Measurements from ENCODE around the gene EPS8L2.
"Not testable (repeated sequence)": the region's sequence is repeated elsewhere in the genome, so short reads cannot be mapped to it uniquely, and the experiment has no call there.

Gene EPS8L2

GRCh38 chr11:737366-737765 is 31.3 kb downstream of the EPS8L2 start:
- peak in 1 of 2 experiments; percentile 59 for DNase-seq (ENCODE audit: low read depth in 1 of 2, low spot score in 1 of 2)
- peak overlapping the region; percentile 55 for H3K27ac ChIP-seq (replicated peaks)
- TF ChIP-seq POLR2AphosphoS5 (IDR thresholded peaks at IDR 0.05; ENCODE audit: low read depth) (peak; percentile 47; the same call in 1 of the 2 replicates), GABPA (IDR thresholded peaks at IDR 0.05; ENCODE audit: low read depth) (no peak)
- H3K27me3 ChIP-seq (ENCODE audit: insufficient read depth, poor library complexity, severe bottlenecking) = no peaks in the 10 kb centered on the region
- H3K4me3 ChIP-seq (replicated peaks; ENCODE audit: insufficient read depth, low read length) = no peak overlapping the region

DNA sequence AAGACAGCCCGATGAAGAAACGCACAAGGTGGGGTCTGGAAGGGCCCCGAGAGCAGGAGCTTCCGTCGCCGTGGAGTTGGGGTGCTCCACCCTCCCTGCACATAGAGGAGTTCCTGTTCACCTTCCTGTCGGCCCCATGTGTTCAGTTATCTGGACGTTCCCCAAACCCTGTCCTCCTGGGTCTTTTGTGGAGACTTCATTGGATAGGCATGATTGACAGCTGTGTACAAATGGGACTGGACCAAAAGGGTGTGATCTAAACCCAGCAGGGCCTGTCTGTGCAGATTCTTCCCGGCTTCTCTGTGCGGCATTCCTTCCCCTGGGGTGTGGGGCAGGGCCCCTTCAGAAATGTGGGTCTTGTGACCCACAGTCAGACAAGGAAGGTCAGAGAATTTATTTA is 31.9 kb downstream of the EPS8L2 start:
- not testable (repeated sequence) for H3K27me3 ChIP-seq (ENCODE audit: insufficient read depth, poor library complexity, severe bottlenecking); H3K4me3 ChIP-seq (replicated peaks; ENCODE audit: insufficient read depth, low read length)
- H3K27ac ChIP-seq (replicated peaks) = peak overlapping the region; percentile 55
- DNase-seq (ENCODE audit: low read depth in 1 of 2, low spot score in 1 of 2) = peak in 1 of 2 experiments; percentile 43

GRCh38 chr11:742156-742546 is 36.1 kb downstream of the EPS8L2 start:
- no peak for TF ChIP-seq SPI1 (IDR thresholded peaks at IDR 0.05; ENCODE audit: borderline replicate concordance, low read depth)
- no peak for TF ChIP-seq POLR2AphosphoS5 (IDR thresholded peaks at IDR 0.05; ENCODE audit: low read depth)
- TF ChIP-seq CTCF (IDR thresholded peaks at IDR 0.05; ENCODE audit: insufficient read depth, low read length) = no peak
- TF ChIP-seq GABPA (IDR thresholded peaks at IDR 0.05; ENCODE audit: low read depth) = no peak
- TF ChIP-seq, protein P1, sequence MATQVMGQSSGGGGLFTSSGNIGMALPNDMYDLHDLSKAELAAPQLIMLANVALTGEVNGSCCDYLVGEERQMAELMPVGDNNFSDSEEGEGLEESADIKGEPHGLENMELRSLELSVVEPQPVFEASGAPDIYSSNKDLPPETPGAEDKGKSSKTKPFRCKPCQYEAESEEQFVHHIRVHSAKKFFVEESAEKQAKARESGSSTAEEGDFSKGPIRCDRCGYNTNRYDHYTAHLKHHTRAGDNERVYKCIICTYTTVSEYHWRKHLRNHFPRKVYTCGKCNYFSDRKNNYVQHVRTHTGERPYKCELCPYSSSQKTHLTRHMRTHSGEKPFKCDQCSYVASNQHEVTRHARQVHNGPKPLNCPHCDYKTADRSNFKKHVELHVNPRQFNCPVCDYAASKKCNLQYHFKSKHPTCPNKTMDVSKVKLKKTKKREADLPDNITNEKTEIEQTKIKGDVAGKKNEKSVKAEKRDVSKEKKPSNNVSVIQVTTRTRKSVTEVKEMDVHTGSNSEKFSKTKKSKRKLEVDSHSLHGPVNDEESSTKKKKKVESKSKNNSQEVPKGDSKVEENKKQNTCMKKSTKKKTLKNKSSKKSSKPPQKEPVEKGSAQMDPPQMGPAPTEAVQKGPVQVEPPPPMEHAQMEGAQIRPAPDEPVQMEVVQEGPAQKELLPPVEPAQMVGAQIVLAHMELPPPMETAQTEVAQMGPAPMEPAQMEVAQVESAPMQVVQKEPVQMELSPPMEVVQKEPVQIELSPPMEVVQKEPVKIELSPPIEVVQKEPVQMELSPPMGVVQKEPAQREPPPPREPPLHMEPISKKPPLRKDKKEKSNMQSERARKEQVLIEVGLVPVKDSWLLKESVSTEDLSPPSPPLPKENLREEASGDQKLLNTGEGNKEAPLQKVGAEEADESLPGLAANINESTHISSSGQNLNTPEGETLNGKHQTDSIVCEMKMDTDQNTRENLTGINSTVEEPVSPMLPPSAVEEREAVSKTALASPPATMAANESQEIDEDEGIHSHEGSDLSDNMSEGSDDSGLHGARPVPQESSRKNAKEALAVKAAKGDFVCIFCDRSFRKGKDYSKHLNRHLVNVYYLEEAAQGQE (IDR thresholded peaks at IDR 0.05; ENCODE audit: insufficient replicate concordance, low read depth) = no peak
- DNase-seq (ENCODE audit: low read depth in 1 of 2, low spot score in 1 of 2) = no peak
- Histone ChIP-seq H3K27ac (replicated peaks) (no peak overlapping the region), H3K4me3 (replicated peaks; ENCODE audit: insufficient read depth, low read length) (no peak overlapping the region), H3K27me3 (ENCODE audit: insufficient read depth, poor library complexity, severe bottlenecking) (no peaks in the 10 kb centered on the region)

DNA sequence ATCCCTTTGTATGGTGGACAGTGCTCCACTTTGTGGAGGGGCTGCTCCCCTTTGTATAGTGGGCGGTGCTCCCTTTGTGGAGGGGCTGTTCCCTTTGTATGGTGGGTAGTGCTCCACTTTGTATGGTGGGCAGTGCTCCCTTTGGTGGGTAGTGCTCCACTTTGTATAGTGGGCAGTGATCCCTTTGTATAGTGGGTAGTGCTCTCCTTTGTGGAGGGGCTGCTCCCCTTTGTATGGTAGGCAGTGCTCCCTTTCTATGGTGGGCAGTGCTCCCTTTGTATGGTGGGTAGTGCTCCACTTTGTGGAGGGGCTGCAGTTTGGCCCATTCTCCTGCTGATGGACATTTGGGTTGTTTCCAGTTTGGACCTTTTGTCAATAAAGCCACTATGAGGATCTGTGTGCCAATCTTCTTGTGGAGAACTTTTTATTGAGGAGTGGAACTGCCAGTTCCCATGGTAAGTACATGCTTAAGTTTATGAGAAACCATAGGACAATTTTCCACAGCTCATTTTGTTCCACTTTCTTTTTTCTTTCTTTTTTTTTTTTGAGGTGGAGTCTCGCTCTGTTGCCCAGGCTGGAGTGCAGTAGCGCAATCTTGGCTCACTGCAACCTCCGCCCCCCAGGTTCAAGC is 36.7 kb downstream of the EPS8L2 start:
- no peaks in the 10 kb centered on the region for H3K27me3 ChIP-seq (ENCODE audit: insufficient read depth, poor library complexity, severe bottlenecking)
- no peak for TF ChIP-seq GABPA (IDR thresholded peaks at IDR 0.05; ENCODE audit: low read depth)
- TF ChIP-seq CTCF (IDR thresholded peaks at IDR 0.05; ENCODE audit: insufficient read depth, low read length) = no peak
- no peak for TF ChIP-seq POLR2AphosphoS5 (IDR thresholded peaks at IDR 0.05; ENCODE audit: low read depth)
- TF ChIP-seq, protein P1 (IDR thresholded peaks at IDR 0.05; ENCODE audit: insufficient replicate concordance, low read depth) = no peak
- no peak for TF ChIP-seq SPI1 (IDR thresholded peaks at IDR 0.05; ENCODE audit: borderline replicate concordance, low read depth)
- no peak for DNase-seq (ENCODE audit: low read depth in 1 of 2, low spot score in 1 of 2)
- no peak overlapping the region for H3K4me3 ChIP-seq (replicated peaks; ENCODE audit: insufficient read depth, low read length)
- H3K27ac ChIP-seq (replicated peaks) = no peak overlapping the region

DNA sequence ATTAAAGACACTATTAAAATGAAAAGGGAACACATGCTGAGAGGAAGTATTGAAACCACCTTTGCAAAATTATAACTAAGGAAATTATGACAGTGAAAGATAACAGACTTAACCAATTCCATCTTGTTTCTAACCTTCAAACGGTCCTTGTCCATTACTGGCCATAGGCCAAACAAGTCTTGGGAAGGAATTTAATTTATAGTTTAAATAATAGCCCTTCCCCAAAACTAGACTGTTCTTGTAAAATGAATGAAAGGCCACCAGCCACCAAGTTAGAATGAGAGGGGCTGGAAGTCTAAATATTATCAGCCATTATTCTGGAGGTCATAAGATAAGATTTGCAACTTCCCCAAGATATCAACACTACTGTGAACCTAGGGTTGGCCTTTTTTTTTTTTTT is 39.4 kb downstream of the EPS8L2 start:
- Histone ChIP-seq H3K27ac (replicated peaks) (peak overlapping the region; percentile 45), H3K27me3 (ENCODE audit: insufficient read depth, poor library complexity, severe bottlenecking) (no peaks in the 10 kb centered on the region), H3K4me3 (replicated peaks; ENCODE audit: insufficient read depth, low read length) (no peak overlapping the region)
- DNase-seq (ENCODE audit: low read depth in 1 of 2, low spot score in 1 of 2) = no peak
- no peak for TF ChIP-seq GABPA (IDR thresholded peaks at IDR 0.05; ENCODE audit: low read depth)
- no peak for TF ChIP-seq CTCF (IDR thresholded peaks at IDR 0.05; ENCODE audit: insufficient read depth, low read length)
- TF ChIP-seq SPI1 (IDR thresholded peaks at IDR 0.05; ENCODE audit: borderline replicate concordance, low read depth) = no peak
- TF ChIP-seq, protein P1 (IDR thresholded peaks at IDR 0.05; ENCODE audit: insufficient replicate concordance, low read depth) = no peak
- no peak for TF ChIP-seq POLR2AphosphoS5 (IDR thresholded peaks at IDR 0.05; ENCODE audit: low read depth)

All from HL-60 (cell line).